ENCODE results near the gene NPTX1.

GRCh38 chr17:80503031-80503430, 26.6 kb upstream of the NPTX1 start:
- no peak for TF ChIP-seq ZNF134 (CRISPR knock-in tag; conservative IDR thresholded peaks at IDR 0.05)
- TF ChIP-seq, protein P1, sequence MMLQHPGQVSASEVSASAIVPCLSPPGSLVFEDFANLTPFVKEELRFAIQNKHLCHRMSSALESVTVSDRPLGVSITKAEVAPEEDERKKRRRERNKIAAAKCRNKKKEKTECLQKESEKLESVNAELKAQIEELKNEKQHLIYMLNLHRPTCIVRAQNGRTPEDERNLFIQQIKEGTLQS (IDR thresholded peaks at IDR 0.05) = no peak
- TF ChIP-seq, protein P1 (CRISPR knock-in tag; conservative IDR thresholded peaks at IDR 0.05) = no peak
- no peak for TF ChIP-seq POLR2AphosphoS5 (IDR thresholded peaks at IDR 0.05; ENCODE audit: control insufficient read depth, insufficient read depth, low read depth, low read length)
- TF ChIP-seq, protein P2, sequence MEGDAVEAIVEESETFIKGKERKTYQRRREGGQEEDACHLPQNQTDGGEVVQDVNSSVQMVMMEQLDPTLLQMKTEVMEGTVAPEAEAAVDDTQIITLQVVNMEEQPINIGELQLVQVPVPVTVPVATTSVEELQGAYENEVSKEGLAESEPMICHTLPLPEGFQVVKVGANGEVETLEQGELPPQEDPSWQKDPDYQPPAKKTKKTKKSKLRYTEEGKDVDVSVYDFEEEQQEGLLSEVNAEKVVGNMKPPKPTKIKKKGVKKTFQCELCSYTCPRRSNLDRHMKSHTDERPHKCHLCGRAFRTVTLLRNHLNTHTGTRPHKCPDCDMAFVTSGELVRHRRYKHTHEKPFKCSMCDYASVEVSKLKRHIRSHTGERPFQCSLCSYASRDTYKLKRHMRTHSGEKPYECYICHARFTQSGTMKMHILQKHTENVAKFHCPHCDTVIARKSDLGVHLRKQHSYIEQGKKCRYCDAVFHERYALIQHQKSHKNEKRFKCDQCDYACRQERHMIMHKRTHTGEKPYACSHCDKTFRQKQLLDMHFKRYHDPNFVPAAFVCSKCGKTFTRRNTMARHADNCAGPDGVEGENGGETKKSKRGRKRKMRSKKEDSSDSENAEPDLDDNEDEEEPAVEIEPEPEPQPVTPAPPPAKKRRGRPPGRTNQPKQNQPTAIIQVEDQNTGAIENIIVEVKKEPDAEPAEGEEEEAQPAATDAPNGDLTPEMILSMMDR (IDR thresholded peaks at IDR 0.05 in 2 of 3, conservative IDR thresholded peaks at IDR 0.05 in 1 of 3; ENCODE audit: insufficient read depth in 2 of 3, low read depth in 1 of 3, low read length in 3 of 3) = no peak
- no peak for TF ChIP-seq JUN (IDR thresholded peaks at IDR 0.05; ENCODE audit: borderline replicate concordance, low read depth, low read length)
- TF ChIP-seq JUN (CRISPR knock-in tag; IDR thresholded peaks at IDR 0.05; ENCODE audit: borderline replicate concordance) = no peak
- TF ChIP-seq TARDBP (IDR thresholded peaks at IDR 0.05) = no peak
- no peak for TF ChIP-seq PHF20 (IDR thresholded peaks at IDR 0.05; ENCODE audit: partially characterized antibody)
- no peak for TF ChIP-seq CBX3 (IDR thresholded peaks at IDR 0.05; ENCODE audit: borderline replicate concordance in 1 of 2, low read length in 2 of 2)
